H1 (cell line): Measurements from ENCODE around the gene ATAD5. TPM values are rescaled to one million over a fixed set of nuclear protein-coding genes. Genes with fewer than 3 reads are reported as not detected.

Experiments used
- CTCF ChIA-PET: fragments of 300-600 bp; sonication (Branson Sonifier 250); formaldehyde crosslinking; loops from one replicate; lab custom pipeline; 2021; ENCODE audit not compliant: partially characterized antibody; lab: Charles Lee
- POLR2A ChIA-PET: fragments of 300-600 bp; sonication (Branson Sonifier 250); formaldehyde crosslinking; loops from one replicate; lab custom pipeline; 2021; ENCODE audit warnings: inconsistent platforms; ENCODE audit not compliant: partially characterized antibody; lab: Charles Lee
- DNase-seq, 2 experiments: peaks; one replicate each; pipeline versions ENCODE4 v3.0.0 to v3.0.0-alpha.2; 2010 to 2022; ENCODE audit warnings: low spot score in 2 of 2, low read depth in 1 of 2, mixed read lengths in 1 of 2
- FAIRE-seq: peaks from 2 replicates; lab custom pipeline; 2011; peaks lifted over from hg19 to GRCh38; lab: Jason Lieb, UNC
- H2AFZ ChIP-seq: 2 replicates; pipeline ENCODE4 v1.8.1; 2012; ENCODE audit warnings: low read length, inconsistent platforms
- H2AK5ac ChIP-seq: 2 replicates; pipeline ENCODE4 v1.6.1; 2013; ENCODE audit warnings: low read depth, low read length
- H2BK120ac ChIP-seq: replicated peaks from 2 replicates; pipeline ENCODE3; 2013; ENCODE audit warnings: low read depth, low read length, inconsistent platforms
- H2BK12ac ChIP-seq: 2 replicates; pipeline ENCODE4 v1.6.1; 2013; ENCODE audit warnings: low read depth, low read length
- H2BK15ac ChIP-seq: 2 replicates; pipeline ENCODE4 v1.6.1; 2013; ENCODE audit warnings: low read length
- H2BK20ac ChIP-seq: 2 replicates; pipeline ENCODE4 v1.6.1; 2013; ENCODE audit warnings: low read length
- H2BK5ac ChIP-seq: 2 replicates; pipeline ENCODE4 v1.6.1; 2013; ENCODE audit warnings: low read depth, low read length
- H3K14ac ChIP-seq: 2 replicates; pipeline ENCODE4 v1.6.1; 2013; ENCODE audit warnings: inconsistent platforms; ENCODE audit not compliant: insufficient read length
- H3K18ac ChIP-seq: 2 replicates; pipeline ENCODE4 v1.6.1; 2013; ENCODE audit warnings: low read length; ENCODE audit errors: extremely low read depth
- H3K23ac ChIP-seq: 2 replicates; pipeline ENCODE4 v1.6.1; 2013; ENCODE audit warnings: inconsistent platforms; ENCODE audit not compliant: insufficient read length
- H3K23me2 ChIP-seq: 2 replicates; pipeline ENCODE4 v1.6.1; 2013; ENCODE audit warnings: low read depth, low read length
- H3K27ac ChIP-seq: 2 replicates; pipeline ENCODE4 v1.6.1; 2011; ENCODE audit warnings: low read depth, low read length, inconsistent platforms
- H3K27me3 ChIP-seq, 4 experiments: replicated peaks in 1 of 4; 1 replicate in 1 of 4; 2 replicates in 3 of 4; pipeline versions ENCODE4 v1.6.1 to v1.8.1; 2011 to 2013; ENCODE audit warnings: low read length in 3 of 4, mild to moderate bottlenecking in 3 of 4, inconsistent platforms in 2 of 4, mixed read lengths in 2 of 4, moderate library complexity in 1 of 4; ENCODE audit not compliant: control insufficient read depth in 3 of 4, insufficient read depth in 3 of 4; ENCODE audit errors: extremely low read depth in 1 of 4
- H3K36me3 ChIP-seq, 4 experiments: 2 replicates each; pipeline versions ENCODE4 v1.6.1 to v1.8.1; 2011 to 2013; ENCODE audit warnings: mild to moderate bottlenecking in 4 of 4, low read length in 3 of 4, moderate library complexity in 2 of 4, control low read depth in 1 of 4, inconsistent platforms in 1 of 4; ENCODE audit not compliant: insufficient read depth in 4 of 4, control insufficient read depth in 2 of 4
- H3K4ac ChIP-seq: replicated peaks from 2 replicates; pipeline ENCODE3; 2013; ENCODE audit warnings: low read length, low read depth, mixed read lengths, inconsistent platforms; ENCODE audit not compliant: insufficient read length
- H3K4me1 ChIP-seq, 4 experiments: replicated peaks in 1 of 4; 1 replicate in 1 of 4; 2 replicates in 3 of 4; pipeline versions ENCODE4 v1.6.1 to v1.8.1; 2011 to 2013; ENCODE audit warnings: low read length in 3 of 4, inconsistent platforms in 2 of 4, mixed read lengths in 1 of 4; ENCODE audit not compliant: insufficient read depth in 4 of 4, control insufficient read depth in 3 of 4
- H3K4me2 ChIP-seq, 2 experiments: 2 replicates each; pipeline versions ENCODE4 v1.6.1 to v1.8.1; 2011 to 2013; ENCODE audit warnings: low read depth in 2 of 2, low read length in 2 of 2, control low read depth in 1 of 2, inconsistent platforms in 1 of 2, mild to moderate bottlenecking in 1 of 2; ENCODE audit not compliant: insufficient read depth in 1 of 2
- H3K4me3 ChIP-seq, 4 experiments: fragments of 200-600, 300-600 bp in 1 of 4; sonication (generic), shearing (Covaris generic), sonication (Bioruptor Twin) in 1 of 4; 2 replicates each; pipeline versions ENCODE4 v1.5.1 to v1.8.1; 2011 to 2016; ENCODE audit warnings: low read length in 4 of 4, low read depth in 3 of 4, control low read depth in 2 of 4, inconsistent platforms in 2 of 4, mild to moderate bottlenecking in 2 of 4, mixed read lengths in 1 of 4, moderate library complexity in 1 of 4; ENCODE audit not compliant: insufficient read depth in 2 of 4; ENCODE audit errors: extremely low read depth in 1 of 4
- H3K56ac ChIP-seq: replicated peaks from 2 replicates; pipeline ENCODE3; 2013; ENCODE audit warnings: low read depth, mild to moderate bottlenecking, mixed read lengths, low read length, inconsistent platforms; ENCODE audit not compliant: insufficient read length
- H3K79me1 ChIP-seq: 2 replicates; pipeline ENCODE4 v1.6.1; 2013; ENCODE audit warnings: low read depth, low read length, control low read depth
- H3K79me2 ChIP-seq, 2 experiments: 2 replicates each; pipeline versions ENCODE4 v1.6.1 to v1.8.1; 2012 to 2013; ENCODE audit warnings: low read length in 2 of 2, mild to moderate bottlenecking in 2 of 2, inconsistent platforms in 1 of 2; ENCODE audit not compliant: insufficient read depth in 2 of 2, control insufficient read depth in 1 of 2
- H3K9ac ChIP-seq, 4 experiments: replicated peaks in 1 of 4; 1 replicate in 1 of 4; 2 replicates in 3 of 4; pipeline versions ENCODE4 v1.6.1 to v1.8.1; 2011 to 2013; ENCODE audit warnings: low read depth in 3 of 4, low read length in 3 of 4, control low read depth in 2 of 4, mild to moderate bottlenecking in 2 of 4, moderate library complexity in 2 of 4, inconsistent platforms in 1 of 4; ENCODE audit errors: extremely low read depth in 1 of 4
- H3K9me3 ChIP-seq, 2 experiments: 2 replicates each; pipeline versions ENCODE4 v1.6.1 to v1.8.1; 2012 to 2013; ENCODE audit warnings: mild to moderate bottlenecking in 2 of 2, moderate library complexity in 2 of 2, control low read depth in 1 of 2, inconsistent platforms in 1 of 2, low read depth in 1 of 2, low read length in 1 of 2, mixed read lengths in 1 of 2; ENCODE audit not compliant: insufficient read depth in 2 of 2
- H4K20me1 ChIP-seq, 2 experiments: replicated peaks in 1 of 2; 2 replicates each; pipeline versions ENCODE3 to v1.8.1; 2011 to 2013; ENCODE audit warnings: inconsistent platforms in 2 of 2, low read length in 2 of 2, mild to moderate bottlenecking in 1 of 2; ENCODE audit not compliant: insufficient read depth in 2 of 2, control insufficient read depth in 1 of 2
- H4K5ac ChIP-seq: 2 replicates; pipeline ENCODE4 v1.6.1; 2013; ENCODE audit warnings: low read length, low read depth, mixed read lengths, inconsistent platforms; ENCODE audit not compliant: insufficient read length
- H4K8ac ChIP-seq: 2 replicates; pipeline ENCODE4 v1.8.0; 2013; ENCODE audit warnings: mild to moderate bottlenecking, moderate library complexity, low read length, inconsistent platforms; ENCODE audit not compliant: insufficient read depth; ENCODE audit errors: extremely low read depth
- H4K91ac ChIP-seq: replicated peaks from 2 replicates; pipeline ENCODE3; 2013; ENCODE audit warnings: low read length, mixed read lengths, inconsistent platforms; ENCODE audit not compliant: insufficient read length
- CBX5 ChIP-seq: fragments of 300-800, 300-1000 bp; sonication (generic); IDR thresholded peaks from 2 replicates; pipeline ENCODE4 v1.7.1; 2016; ENCODE audit warnings: antibody characterized with exemption, low read length, low read depth
- CBX8 ChIP-seq: fragments of 300-800, 300-1000 bp; sonication (generic); IDR thresholded peaks from 2 replicates; pipeline ENCODE4 v1.7.1; 2016; ENCODE audit warnings: low read depth, low read length, borderline replicate concordance
- CHD2 ChIP-seq: IDR thresholded peaks from 2 replicates; pipeline ENCODE4 v1.6.1; 2012; ENCODE audit warnings: low read length, improper control_type of control experiment
- GTF2F1 ChIP-seq: IDR thresholded peaks from 2 replicates; pipeline ENCODE4 v1.6.1; 2012; ENCODE audit warnings: low read depth, low read length, improper control_type of control experiment, borderline replicate concordance
- KDM1A ChIP-seq: fragments of 200-600, 300-600 bp; sonication (generic); IDR thresholded peaks from 2 replicates; pipeline ENCODE4 v1.7.1; 2016; ENCODE audit warnings: mild to moderate bottlenecking, low read length, borderline replicate concordance
- MAFK ChIP-seq: IDR thresholded peaks from 2 replicates; pipeline ENCODE4 v1.6.1; 2012; ENCODE audit warnings: low read depth, mild to moderate bottlenecking, improper control_type of control experiment, low read length
- PHF8 ChIP-seq: fragments of 200-600 bp; sonication (generic); conservative IDR thresholded peaks from 2 replicates; pipeline ENCODE4 v1.7.1; 2012; ENCODE audit warnings: low read depth, mild to moderate bottlenecking, inconsistent platforms, low read length, moderate library complexity
- RAD21 ChIP-seq, 2 experiments: IDR thresholded peaks in 1 of 2; conservative IDR thresholded peaks in 1 of 2; 2 replicates each; pipeline ENCODE4 v1.6.1; 2011; ENCODE audit warnings: low read depth in 2 of 2, low read length in 2 of 2, improper control_type of control experiment in 1 of 2, inconsistent platforms in 1 of 2, mild to moderate bottlenecking in 1 of 2, moderate library complexity in 1 of 2
- RNF2 ChIP-seq: fragments of 200-900, 300-1000 bp; sonication (generic); IDR thresholded peaks from 2 replicates; pipeline ENCODE4 v1.7.1; 2016; ENCODE audit warnings: borderline replicate concordance, low read depth, mild to moderate bottlenecking, antibody characterized with exemption, low read length; ENCODE audit not compliant: poor library complexity, severe bottlenecking; ENCODE audit errors: missing control alignments
- RXRA ChIP-seq: IDR thresholded peaks from 2 replicates; pipeline ENCODE4 v1.6.1; 2011; ENCODE audit warnings: low read depth, mild to moderate bottlenecking, low read length, moderate library complexity; ENCODE audit not compliant: insufficient read depth
- SIX5 ChIP-seq: IDR thresholded peaks from 2 replicates; pipeline ENCODE4 v1.6.1; 2011; ENCODE audit warnings: mild to moderate bottlenecking, low read depth, low read length
- SP4 ChIP-seq: IDR thresholded peaks from 2 replicates; pipeline ENCODE4 v1.6.1; 2012; ENCODE audit warnings: low read length, inconsistent platforms
- ZNF274 ChIP-seq: IDR thresholded peaks from 2 replicates; pipeline ENCODE4 v1.7.0; 2012; ENCODE audit warnings: low read length, borderline replicate concordance; ENCODE audit errors: extremely low read depth
- WGBS, 2 experiments: shearing (Covaris generic) in 1 of 2; methylation state at CpG; one replicate each; pipeline versions ENCODE4 v1.1.6 to v1.1.7; 2013 to 2015; ENCODE audit warnings: low lambda C conversion rate in 2 of 2, mixed read lengths in 2 of 2, inconsistent platforms in 1 of 2, low coverage in 1 of 2, missing lambda C conversion rate in 1 of 2; ENCODE audit not compliant: insufficient replicate concordance in 2 of 2, insufficient coverage in 1 of 2, insufficient read length in 1 of 2; ENCODE audit errors: extremely low coverage in 1 of 2, missing lambda C conversion rate in 1 of 2; 5-methylcytosine and 5-hydroxymethylcytosine counted together
- polyA plus RNA-seq, 7 experiments: library from polyadenylated mRNA; depleted of rRNA in 3 of 7; stranded (reverse) in 5 of 7; unstranded in 2 of 7; fragments of >200 nt in 5 of 7; fragments of 200-250 nt in 2 of 7; gene quantifications; 1 replicate in 5 of 7; 2 replicates in 1 of 7; 4 replicates in 1 of 7; pipeline versions ENCODE4 v1.2.1 to v1.2.3, GENCODE V29; 2011 to 2013; ENCODE audit warnings: missing spikeins in 2 of 7, mixed read lengths in 2 of 7
- total RNA-seq: library from RNA; stranded (reverse); fragmentation: NEBNext Ultra II Directional; extraction: Animal tissue kit (Norgen Biotek cat#: 25700); gene quantifications from 2 replicates; pipeline ENCODE4 v1.2.1, GENCODE V29; 2021

Gene ATAD5
- total and polyA plus RNA-seq, 2 of the 8 experiments (the other 6 are each of a cell fraction or from before 2014, with no cell fraction given) = 3.5 to 30.0 TPM

GRCh38 chr17:30838202-30838807, 6.5 kb downstream of the ATAD5 start:
- Histone ChIP-seq H3K18ac (no peak overlapping the region), H4K20me1 (peaks cover 0 to 3% of the 10 kb centered on the region in 2 experiments), H4K8ac (no peak overlapping the region), H4K5ac (no peak overlapping the region), H3K4me2 (no peak overlapping the region), H3K36me3 (peaks cover 11 to 50% (median 30%) of the 10 kb centered on the region in 4 experiments), H3K79me2 (peaks cover 0 to 23% of the 10 kb centered on the region in 2 experiments; a peak in 2 of 4 replicates), H2BK20ac (no peak overlapping the region), H3K4ac (no peak overlapping the region), H3K79me1 (no peaks in the 10 kb centered on the region), H3K23me2 (no peaks in the 10 kb centered on the region), H3K14ac (no peak overlapping the region), H3K27ac (no peak overlapping the region), H2AK5ac (no peak overlapping the region), H2BK120ac (no peak overlapping the region), H4K91ac (no peak overlapping the region), H3K56ac (no peak overlapping the region), H3K23ac (no peak overlapping the region), H2AFZ (no peak overlapping the region), H2BK15ac (no peak overlapping the region), H3K27me3 (no peaks in the 10 kb centered on the region), H2BK12ac (no peak overlapping the region), H3K4me1 (no peaks in the 10 kb centered on the region), H2BK5ac (no peak overlapping the region), H3K9ac (no peak overlapping the region), H3K4me3 (no peak overlapping the region), H3K9me3 (no peaks in the 10 kb centered on the region)
- POLR2A ChIA-PET = no interaction called here
- no peak for FAIRE-seq
- CTCF ChIA-PET = interaction anchor here (0.6 to 1.1 kb wide), 2 partner anchors 15 to 40 kb away, joined by 4 to 5 read pairs; no protein-coding TSS in a partner anchor
- DNase-seq = no peak
- WGBS, 2 experiments = 95% methylated on average over 5 of the region's 5 CpGs; no CpG with 5 or more reads in 1 of the 2 experiments
- no peak for TF ChIP-seq CBX5
- TF ChIP-seq KDM1A = no peak
- no peak for TF ChIP-seq ZNF274
- TF ChIP-seq RAD21 (IDR thresholded peaks at IDR 0.05 in 1 of 2, conservative IDR thresholded peaks at IDR 0.05 in 1 of 2; ENCODE audit: low read depth in 2 of 2, low read length in 2 of 2) = no peak
- TF ChIP-seq PHF8 = no peak
- no peak for TF ChIP-seq MAFK
- no peak for TF ChIP-seq SIX5
- TF ChIP-seq CBX8 = no peak
- TF ChIP-seq SP4 = no peak
- no peak for TF ChIP-seq GTF2F1
- no peak for TF ChIP-seq CHD2
- TF ChIP-seq RXRA = no peak
- no peak for TF ChIP-seq RNF2
